SW 1271 (cell line): Measurements from ENCODE around the gene CDRT15L2.
"Not testable (repeated sequence)": the region's sequence is repeated elsewhere in the genome, so short reads cannot be mapped to it uniquely, and the experiment has no call there.

ENCODE experiments used
- DNase-seq, 2 experiments: peaks; one replicate each; lab custom pipeline; 2025; lab: John Stamatoyannopoulos, UW

CDRT15L2 gene

DNA sequence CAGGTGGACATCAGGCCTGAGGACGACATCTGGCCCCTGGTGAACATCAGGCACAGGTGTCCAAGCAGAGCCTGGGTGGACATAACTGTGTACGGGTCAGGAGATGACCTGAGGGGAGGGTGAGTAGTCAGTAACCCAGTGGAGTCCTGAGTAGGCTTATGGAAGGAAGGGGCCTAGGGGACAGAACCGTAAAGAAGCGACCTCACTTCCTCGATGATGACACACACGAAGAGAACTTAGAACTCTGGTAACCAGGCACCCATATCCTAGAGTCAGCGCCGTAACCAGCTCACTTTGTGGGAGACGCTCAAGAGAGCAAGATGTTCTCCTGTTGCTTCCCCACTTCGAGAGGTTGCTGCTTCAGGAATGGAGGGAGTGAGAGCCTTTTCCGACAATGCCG lies at the start of gene CDRT15L2:
Gene CDRT15L2, plus strand, starts transcription at position 301 of the 400 bp plus-strand sequence. Its CDS starts 20 bp downstream, at position 321.
- not testable (repeated sequence) for DNase-seq

DNA sequence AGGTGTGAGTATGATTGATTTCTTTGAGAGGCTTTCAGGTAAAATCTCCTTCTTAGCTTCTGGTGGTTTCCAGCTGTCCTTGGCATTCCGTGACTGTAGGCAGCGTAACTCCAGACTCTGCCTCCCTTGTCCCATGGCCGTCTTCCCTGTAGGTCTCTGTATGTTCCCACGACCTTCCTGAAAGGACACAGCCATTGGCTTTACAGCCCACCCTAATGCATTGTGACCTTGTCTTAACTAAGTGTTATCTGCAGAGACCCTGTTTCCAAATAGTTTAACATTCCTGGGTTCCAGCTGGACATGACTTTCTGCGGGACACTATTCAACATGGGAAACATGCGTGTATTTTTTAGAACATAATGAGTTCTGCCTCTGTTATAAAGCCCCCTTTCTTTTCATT lies 49.4 kb upstream of the CDRT15L2 start:
- not testable (repeated sequence) for DNase-seq

DNA sequence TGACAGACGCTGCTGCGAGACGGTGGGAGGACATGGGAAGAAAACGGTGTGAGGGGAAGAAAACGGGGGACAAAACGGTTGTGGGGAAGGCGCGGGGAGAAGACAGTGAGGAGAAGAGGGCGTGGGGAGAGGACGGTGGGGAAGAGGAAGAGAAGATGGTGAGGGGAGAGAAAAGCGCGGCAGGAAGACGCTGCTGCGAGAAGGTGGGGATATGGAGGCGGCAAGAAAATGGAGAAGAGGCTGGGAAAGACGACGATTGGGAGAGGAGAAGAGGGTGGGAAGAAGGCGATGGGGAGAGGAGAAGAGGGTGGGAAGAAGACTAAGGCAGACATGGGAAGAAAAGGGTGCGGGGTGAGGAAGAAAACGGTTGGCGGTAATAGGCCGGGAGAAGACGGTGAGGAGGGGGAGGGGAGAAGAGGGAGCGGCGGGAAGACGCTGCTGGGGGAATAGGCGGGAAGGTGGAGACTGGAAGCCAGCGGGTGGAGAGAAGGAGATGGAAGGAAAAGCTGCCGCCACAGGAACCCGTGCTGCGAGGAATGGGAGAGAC lies 46.9 kb upstream of the CDRT15L2 start:
- DNase-seq: not testable (repeated sequence)

DNA sequence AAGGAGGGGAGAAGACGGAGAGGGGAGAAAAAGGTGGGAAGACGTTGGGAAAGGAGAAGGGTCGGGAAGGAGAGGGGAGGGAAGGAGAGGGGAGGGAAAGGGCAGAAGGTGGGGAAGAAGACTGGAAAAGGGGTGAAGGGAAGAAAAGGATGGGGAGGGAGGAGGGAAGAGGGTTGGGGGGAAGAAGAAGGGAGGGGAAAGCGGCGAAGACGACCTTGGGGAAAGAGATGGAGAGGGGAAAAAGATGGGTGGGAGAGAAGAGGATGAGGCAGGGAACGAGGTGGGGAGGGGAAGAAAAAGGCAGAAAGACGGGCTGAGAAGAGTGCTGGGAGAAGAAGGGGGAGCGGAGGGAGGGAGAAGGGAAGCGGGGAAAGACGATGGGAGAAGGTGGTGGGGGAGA lies 46.3 kb upstream of the CDRT15L2 start:
- not testable (repeated sequence) for DNase-seq

DNA sequence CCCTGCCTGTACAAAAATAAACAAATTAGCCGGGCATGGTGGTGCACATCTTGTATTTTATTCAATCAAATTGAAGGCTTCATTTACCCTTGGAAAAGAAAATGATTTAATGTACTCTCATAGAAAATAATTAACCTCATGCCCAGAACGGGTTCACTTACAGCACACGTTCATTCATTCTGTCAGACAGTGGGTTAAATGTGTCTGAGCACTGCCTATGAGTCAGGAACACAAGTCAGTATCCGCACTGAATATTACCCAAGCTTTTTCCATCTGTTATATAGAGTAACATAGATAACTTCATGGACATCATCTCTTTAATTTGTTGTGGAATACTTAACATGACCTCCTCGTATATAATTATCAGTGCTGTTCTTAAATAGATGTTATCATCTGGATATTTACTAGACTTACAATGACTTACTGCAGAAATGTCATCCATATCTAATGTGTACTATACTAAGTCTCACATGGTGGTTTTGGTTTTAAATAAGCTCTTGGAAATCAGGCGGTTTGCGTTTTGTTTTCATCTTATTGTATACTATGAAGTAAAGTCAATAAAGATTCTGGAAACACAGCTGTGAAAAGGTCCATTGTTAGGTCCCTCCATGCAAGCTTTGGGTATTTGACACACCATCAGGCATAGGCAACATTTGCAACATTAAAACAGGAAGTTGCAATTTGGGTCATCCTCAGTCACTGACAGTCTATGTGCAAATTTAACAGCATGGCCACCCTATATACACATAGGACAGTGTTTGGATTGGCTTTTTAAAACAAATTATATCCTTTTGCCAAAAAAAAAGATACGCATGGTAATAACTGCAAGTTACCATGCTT lies 44.6 kb upstream of the CDRT15L2 start:
- DNase-seq: not testable (repeated sequence)

DNA sequence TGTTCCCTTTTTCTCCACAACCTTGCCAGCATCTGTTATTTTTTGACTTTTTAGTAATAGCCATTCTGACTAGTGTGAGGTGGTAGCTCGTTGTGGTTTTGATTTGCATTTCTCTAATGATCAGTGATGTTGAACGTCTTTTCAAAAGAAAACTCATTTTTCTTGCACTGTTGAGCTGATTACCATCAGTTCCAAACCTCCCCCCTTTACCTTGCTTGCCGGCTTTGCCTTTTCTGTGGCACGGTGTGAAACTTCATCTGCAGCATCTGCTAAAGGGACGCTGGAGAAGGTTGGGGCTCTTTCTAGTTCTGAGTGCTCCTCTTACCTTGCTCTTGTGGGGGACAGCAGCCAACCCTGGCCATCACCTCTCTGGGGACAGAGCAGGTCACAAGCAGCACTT lies 39.1 kb upstream of the CDRT15L2 start:
- DNase-seq: not testable (repeated sequence)

DNA sequence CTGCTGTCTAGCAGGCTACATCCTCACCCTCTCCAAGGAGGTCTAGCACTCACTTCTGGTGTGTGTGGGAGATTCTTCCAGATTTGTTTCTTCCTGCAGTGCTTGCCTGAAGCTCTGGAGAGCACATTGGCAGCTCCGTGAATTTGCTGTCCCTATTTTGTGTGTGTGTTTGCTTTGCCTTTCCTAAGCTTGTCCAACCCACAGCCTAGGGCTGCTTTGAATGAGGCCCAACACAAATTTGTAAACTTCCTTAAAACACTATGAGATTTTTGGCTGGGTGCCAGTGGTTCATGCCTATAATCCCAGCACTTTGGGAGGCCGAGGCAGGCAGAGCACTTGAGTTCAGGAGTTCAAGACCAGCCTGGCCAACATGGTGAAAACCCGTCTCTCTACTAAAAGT lies 38.7 kb upstream of the CDRT15L2 start:
- not testable (repeated sequence) for DNase-seq

DNA sequence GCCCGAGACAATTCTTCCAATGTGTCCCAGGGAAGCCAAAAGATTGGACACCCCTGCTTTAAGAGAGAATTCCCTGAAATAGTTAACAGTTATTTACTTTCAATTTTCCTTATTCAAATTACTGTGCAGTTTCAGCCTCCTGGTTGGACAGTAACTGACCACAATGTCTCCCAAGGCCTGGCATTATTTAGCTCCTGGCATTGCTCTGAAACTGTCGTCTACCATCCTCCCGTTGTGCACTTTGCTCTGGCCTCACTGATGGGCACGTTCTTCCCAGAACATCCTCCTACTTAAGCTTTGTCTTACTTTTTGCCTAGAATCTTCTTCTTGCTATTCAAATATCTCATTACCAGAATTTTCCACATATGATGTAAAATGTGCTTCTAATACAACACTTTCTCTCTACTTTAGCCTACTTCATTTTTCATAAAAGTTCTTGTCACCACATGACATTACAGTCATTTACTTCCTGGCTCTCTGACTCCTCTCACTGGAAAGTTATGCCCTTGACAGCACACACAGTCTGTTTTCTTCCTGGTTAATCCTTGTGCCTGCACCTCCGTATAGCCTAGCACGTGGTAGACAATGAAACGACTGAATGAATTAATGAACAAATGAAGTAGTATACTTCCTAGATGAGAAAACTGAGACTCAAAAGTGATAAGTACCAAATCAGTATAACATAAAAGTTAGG lies 37.5 kb upstream of the CDRT15L2 start:
- not testable (repeated sequence) for DNase-seq

DNA sequence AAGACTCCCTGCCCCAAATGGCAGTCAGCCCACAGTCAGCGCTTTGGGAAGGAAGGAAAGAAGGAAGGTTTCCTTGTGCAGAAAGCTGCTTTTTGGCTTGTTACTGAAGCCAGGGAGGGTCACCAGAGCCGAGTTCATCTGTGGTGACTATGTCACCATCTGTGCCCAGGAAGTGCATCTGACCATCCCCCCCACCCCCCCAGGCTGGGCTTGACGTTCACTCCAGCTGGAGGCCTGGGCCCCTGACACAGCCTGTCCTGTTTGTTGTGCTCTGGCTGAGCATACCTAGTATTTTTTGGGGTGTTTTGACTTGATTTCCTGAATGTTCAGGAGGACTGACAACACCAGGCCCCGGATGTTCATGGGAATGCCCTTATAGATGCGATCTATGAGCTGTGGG lies 31.6 kb upstream of the CDRT15L2 start:
- DNase-seq: not testable (repeated sequence)

DNA sequence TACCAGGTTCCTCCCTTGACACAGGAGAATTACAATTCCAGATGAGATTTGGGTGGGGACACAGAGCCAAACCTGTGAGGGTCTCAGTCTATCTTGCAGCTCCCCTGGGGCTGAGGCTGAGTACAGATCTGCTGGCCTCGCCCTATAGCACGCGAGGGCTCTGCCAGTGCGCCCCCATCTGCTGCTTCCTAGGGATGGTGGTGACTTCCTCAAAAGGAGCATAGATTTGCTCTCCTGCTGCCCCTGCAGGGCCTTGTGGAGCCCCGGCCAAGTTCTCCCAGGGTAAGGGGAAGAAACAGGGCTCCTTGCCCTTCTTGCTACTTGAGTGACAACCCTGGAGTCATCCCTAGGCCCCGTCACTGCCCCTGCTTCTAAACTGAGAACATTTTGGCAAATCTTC lies 26.6 kb upstream of the CDRT15L2 start:
- not testable (repeated sequence) for DNase-seq

DNA sequence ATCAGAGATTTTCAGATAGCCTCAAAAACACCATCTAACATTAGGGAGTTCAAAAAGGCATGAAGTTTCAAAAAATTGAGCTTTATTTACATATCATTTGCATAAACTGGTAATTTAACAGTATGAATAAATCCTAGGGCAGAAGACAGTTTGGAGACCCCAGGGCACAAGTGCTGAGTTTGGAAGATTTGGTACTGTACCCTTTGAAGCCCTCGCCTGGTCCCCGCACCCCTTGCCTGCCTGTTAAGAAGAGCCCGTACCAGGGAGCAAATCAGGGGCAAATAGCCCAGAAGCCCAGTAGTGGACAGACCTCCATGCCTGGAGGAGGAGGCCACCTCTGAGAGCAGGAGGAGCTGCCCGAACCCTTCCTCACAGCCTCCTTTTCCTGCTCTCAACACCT lies 24.8 kb upstream of the CDRT15L2 start:
- not testable (repeated sequence) for DNase-seq

DNA sequence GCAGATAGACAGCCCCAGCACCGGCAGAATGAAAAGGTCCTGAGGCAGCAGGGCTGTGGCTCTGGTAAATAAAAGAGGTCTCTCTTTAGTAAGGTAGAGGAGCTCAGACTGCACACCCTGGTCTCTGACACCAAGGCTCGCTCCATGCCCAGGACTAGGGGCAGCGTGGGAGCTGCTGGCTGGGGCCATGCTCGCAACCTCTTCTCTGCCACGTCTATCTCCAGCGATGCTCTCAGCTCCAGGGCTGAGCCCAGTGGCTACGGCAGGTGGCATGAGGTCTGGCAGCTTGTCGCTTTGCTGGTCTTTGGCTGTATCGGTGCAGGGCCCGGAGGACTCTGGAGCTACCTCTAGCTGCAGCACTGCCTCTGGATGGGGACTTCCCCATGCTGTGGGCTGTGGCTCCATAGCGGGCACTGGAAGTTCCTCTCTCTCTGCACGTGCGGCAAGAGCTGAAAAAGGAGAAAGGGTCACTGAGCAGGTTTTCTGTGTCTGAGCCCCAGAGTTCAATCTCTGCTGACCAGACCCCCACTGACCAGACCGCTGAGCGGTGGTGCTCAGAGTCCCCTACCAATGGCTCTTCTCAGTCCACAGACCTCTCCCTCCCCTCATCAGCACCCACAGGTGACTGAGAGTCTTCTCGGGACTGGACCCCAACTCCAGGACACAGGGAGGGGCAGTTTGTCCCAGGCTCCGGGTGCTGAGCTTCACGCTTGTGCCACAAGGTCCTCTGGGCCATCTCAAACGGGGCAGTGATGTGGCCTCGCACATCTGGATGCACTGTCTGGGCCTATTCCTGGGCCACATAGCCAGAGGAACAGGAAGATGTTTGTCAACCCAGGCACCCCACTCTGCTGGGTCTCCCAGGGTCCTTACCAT lies 24.2 kb upstream of the CDRT15L2 start:
- not testable (repeated sequence) for DNase-seq

DNA sequence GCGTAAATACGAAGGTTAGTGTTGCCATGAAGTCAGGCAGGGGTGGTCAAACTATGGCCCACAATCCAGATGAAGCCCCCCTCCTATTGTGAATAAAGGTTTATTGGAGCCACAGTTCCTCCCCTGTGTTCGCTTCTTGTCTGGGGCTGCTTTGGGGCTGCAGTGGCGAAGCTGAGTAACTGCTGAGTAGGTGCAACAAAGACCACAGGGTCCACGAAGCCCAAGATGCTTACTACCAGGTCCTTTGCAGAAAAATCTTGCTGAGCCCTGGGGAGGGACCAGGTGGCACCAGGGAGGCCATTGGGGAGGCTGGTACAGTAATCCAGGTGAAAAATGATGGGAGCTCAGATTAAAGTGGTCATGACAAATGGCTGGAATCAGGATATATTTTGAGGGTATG lies 21.4 kb upstream of the CDRT15L2 start:
- not testable (repeated sequence) for DNase-seq

DNA sequence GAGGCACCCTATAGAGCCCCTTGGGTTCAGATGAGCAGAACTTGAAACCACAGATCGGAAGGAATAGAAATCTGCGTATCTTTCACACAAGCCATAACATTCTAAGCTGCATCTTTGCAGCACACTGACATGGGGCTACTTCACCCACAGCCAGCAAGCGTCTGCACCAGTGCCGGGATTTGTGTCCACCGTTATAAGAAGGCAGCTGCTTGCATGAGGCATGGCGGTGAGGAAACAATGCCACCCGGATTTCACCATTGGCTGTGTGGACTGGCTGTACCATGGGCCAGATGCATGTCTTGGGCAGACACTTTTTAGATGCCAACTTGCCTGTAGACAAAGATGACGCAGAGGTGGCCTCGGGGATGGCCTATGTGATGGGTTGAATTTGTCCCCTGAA lies 20.5 kb upstream of the CDRT15L2 start:
- not testable (repeated sequence) for DNase-seq

DNA sequence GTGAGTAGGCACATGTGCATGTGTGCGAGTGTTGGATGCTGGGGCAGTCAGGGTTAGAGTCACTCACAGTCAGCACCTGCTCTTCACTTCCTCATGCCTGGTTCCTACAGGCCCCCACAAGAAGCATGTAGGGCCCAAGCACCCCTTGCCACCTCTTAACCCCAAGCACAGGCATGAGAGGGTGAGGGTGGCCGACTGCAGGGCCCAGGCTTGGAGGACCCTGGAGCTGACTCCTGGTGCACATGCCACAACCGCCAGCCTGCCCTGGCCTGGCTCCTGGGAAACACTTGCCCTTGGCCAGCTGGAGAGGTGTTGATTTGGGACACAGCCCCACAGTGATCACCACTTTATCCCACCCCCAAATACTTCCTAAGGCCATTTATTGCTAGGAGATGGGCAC lies 16.9 kb upstream of the CDRT15L2 start:
- no peak for DNase-seq

DNA sequence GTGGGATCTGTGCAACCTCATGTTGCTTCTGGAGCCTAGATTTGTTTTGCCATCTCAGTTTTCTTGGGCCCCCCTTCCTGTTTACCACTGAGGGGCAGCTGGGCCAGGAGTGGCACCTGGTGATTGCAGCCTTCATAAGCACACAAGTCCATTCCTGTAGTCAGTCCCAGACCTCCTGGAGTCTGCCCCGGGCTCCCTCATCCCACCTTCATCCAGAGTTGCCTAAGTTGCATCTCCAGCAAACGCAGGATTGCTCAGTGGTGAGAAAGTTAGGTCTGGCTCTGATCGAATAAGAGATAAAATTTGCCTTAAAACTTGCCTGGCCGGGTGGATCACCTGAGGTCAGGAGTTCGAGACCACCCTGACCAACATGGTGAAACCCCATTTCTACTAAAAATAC lies 14.3 kb upstream of the CDRT15L2 start:
- not testable (repeated sequence) for DNase-seq

DNA sequence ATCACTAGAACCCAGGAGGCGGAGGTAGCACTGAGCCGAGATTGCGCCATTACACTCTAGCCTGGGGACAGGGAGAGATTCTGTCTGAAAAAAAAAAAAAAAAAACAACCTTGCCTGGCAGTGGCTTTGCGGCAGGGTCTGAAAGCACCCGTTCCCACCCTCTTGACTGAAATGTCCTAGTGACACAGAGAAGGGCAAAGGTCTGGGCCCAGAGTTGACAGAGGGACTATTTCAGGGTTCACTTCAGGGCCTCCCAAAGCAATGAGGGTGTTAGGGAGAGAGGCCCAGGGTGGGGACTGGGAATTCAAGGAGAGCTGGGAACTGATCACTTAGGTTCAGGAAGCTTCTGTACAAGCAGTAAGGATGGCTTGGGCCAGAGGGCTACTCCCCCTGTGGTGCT lies 13.8 kb upstream of the CDRT15L2 start:
- DNase-seq: no peak

DNA sequence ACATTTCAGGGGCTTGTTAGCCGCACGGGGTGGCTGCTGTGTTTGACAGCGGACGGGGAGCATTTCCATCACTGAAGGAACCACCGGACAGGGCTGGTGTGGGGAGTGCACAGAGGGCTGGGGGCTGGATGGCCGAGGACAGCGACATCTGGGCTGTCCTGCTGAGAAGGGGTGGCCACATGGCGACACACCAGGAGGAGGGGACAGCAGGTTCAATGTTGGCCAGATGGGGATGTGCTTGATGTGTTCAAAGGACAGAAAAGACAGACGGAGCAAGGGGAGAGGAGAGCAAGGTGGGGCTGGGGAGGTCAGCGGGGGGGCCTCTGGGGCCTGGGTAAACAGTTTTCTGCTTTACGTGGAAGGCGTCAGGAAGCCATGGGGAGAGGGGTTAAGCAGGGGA lies 12.8 kb upstream of the CDRT15L2 start:
- not testable (repeated sequence) for DNase-seq

DNA sequence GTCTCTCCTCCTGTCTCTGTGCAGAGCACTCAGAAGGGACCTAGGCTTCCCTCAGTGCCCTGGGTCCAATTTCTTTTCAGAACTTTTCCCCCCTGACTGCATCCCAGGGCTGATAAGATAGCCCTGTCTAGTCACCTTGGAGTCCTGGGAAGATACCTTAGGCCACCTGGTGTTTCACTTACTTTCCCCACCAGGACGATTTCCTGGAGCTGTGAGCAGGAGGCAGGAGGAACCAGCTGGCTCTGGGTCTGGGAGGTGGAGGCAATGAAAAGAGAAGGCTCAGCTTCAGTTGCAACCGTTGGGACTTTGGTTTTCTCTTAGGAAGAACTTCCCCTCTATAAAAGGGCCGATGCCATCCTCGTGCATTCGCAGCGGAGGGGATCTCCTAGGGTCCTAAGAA lies 12.1 kb upstream of the CDRT15L2 start:
- DNase-seq: not testable (repeated sequence)

DNA sequence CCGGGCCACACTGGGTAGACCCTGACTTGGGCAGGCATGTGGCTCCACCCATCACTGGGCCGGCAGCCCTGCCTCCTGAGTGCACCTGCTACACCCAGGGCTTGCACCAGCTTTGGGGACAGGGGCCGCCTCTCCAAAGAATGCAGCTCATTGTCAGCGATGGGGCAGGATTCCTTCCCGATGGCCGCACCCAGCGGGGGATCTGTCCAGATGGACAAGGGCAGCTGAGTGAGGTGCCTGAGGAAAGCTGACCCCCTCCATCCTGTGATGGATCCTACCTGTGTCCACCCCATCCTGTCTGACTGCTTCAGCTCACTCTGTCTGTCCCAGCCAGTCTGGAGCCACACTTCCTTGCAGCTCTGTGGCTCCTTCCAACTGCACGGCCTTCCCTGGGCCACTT lies 10.9 kb upstream of the CDRT15L2 start:
- DNase-seq: not testable (repeated sequence)

DNA sequence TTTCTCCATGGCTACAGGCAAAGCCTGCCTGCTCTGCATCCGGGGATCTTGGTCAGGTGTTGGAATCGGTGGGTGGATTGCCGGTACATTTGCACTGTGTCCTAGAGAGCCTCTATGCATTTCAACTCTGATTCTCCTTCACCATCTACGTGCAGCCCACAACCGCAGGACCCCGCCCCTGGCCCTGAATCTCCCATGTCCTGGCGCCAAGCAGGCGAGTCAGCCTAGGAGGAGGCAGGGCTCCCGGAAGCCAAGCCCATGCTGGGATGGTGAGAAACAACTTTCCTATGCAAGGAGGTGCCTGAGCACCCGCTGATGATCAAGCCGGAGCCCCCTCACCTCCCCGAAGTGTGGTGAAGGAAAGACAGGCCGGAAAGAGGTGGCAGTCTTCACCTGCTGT lies 7.9 kb upstream of the CDRT15L2 start:
- DNase-seq: not testable (repeated sequence)

DNA sequence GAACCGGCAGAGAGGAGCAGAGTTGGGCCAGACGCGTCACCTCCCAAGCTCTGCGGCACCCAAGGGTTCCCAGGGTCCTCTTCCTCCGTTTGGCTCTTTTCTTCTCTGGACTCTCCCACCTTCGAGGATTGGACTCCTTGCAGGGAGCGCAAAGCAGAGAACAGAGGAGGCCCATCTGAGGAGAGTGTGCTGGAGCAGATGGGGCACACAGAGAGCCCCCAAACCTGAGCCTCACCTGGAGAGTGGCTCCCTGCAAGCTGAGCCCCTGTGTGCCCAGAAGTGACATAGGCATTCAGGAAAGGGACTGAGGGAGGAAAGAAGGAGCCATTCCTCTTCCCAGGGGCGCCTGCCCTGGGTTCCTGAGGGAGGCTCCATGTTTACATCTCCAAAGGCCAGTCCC lies 6.3 kb upstream of the CDRT15L2 start:
- not testable (repeated sequence) for DNase-seq
